D341Med (cell line): ENCODE results near the gene TREML2.
"Not testable (repeated sequence)": the region's sequence is repeated elsewhere in the genome, so short reads cannot be mapped to it uniquely, and the experiment has no call there.

Source experiments
- DNase-seq: peaks from one replicate; pipeline ENCODE4 v3.0.0; 2012; ENCODE audit warnings: low spot score

Gene TREML2

GRCh38 chr6:41208439-41209106 lies 7.6 kb upstream of the TREML2 start:
- DNase-seq = no peak

DNA sequence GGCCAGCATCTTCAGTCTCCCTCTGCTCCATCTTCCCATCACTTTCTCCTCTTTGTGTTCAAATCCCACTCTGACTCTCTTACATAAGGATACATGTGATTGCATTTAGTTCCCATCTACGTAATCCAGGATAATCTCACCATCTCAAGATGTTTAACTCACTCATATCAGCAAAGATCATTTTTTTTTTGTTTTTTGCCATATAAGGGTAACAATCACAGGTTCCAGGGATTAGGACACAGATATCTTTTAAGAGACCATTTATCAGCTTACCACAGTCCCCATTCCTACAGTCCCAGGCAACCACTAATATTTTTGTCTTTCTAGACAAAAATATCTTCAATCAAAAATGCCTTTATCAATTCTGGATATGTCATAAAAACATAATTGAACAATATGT lies 3.2 kb upstream of the TREML2 start:
- no peak for DNase-seq

DNA sequence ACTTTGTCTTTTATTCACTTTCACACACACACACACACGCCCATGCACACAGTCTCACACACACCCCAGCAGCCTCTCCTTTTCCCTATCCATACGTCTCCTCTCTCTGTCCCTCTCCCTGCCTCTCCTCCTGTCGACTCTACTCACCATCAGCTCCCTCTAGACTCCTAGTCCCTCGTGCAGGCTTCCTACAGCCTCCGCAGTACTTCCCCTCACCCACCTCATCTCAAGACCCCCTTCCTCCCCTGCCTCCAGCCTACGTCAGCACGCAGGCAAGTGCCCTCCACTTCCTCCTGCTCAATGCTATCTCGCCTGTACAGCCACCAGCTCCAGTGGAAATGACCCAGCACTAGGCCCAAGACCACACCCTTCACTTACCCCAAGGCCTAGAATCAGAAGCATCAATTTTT lies 820 bp upstream of the TREML2 start:
- DNase-seq = no peak

GRCh38 chr6:41200296-41200900 lies 551 bp downstream of the TREML2 start:
- DNase-seq = no peak

DNA sequence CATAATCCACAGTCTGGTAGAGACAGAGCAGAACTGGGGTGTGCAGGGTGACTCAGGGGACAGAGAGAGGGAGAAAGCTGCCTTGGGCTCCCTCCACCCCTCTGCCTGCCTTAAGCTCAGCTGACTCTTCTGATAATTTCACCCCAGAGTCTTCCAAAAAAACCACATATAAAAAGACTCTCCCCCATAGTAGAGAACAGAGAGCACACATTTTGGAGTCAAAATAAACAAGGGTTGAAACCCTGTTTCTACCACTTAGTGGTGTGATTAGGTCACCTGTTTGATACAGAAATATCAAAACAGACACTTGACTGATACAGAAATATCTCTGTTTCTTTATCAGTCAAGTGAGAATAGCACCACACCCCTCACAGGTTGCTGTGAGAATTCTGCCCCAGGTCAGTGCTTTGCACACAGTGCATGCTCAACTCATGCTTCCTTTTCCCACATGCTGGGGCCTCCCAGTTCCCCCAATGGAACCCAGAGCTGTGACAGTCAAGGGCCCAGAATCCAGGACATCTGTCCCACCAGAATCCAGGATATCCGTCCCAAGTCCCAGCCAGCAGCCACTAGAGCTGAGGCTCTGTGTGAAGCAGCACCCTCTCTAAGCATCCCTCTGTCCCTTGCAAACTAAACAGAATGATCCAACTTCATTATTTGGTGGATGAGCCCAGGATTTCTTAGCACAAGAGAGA lies 1.2 kb downstream of the TREML2 start:
- no peak for DNase-seq

DNA sequence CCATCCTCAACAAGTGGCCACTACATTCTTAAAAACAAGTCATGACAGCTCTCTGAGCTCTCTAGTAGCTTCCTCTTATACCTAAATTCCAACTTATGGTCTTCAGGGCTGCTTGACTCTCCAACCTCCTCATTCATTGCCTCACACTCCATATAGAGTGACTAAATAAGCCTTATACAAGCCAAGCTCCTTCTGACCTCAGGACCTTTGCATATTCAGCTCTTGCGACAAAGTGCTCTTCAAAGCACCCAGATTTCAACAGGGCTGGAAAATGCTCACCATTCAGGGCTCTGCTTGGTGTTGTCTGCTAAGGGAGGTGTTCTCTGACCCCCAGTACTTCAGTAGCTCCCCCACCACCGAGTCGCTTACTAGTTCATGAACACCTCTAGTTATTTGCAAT lies 3.7 kb downstream of the TREML2 start:
- no peak for DNase-seq

- DNase-seq = no peak
Observed at GRCh38 chr6:41194386-41194785, 6.6 kb downstream of the TREML2 start.

DNA sequence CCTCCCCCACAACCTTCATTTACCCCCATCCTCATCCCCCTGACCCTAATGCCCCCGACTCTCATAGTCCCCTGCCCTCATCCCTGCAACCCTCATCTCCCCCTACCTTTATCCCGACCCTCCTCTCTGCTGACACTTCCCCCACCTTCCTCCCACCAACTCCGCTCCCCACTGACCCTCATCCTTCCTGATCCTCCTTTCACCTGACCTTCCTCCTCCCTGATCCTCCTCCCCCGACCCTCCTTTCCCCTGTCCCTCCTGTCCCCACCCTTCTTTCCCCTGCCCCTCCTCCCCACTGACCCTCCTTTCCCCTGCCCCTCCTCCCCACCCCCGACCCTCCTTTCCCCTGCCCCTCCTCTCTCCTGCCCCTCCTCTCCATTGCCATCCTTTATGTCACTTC lies 7.1 kb downstream of the TREML2 start:
- no peak for DNase-seq

- DNase-seq = no peak
Observed at GRCh38 chr6:41193171-41193734, 7.7 kb downstream of the TREML2 start.

- peak; percentile 53 for DNase-seq
Observed at GRCh38 chr6:41191569-41191968, 9.4 kb downstream of the TREML2 start.

GRCh38 chr6:41190791-41191190 lies 10.2 kb downstream of the TREML2 start:
- DNase-seq = no peak

DNA sequence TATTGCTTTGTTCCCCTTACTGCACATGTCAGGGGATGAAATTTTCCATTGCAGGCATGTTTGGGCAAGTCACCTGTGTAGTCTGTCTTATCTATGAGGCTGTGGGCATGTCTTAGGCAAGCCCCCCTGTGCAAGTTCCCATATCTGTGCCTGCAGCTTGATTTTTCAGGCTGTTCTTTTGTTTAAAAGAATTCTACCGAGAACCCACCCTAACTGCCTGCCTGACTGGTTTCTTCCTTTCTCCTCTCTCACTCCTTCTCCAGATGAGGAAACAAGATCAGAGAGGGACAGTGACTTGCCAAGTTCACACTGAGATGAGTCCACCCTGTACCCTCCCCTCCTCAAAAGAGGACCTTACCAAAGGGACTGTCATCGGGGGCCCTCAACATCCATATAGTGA lies 11.0 kb downstream of the TREML2 start:
- DNase-seq = no peak

DNA sequence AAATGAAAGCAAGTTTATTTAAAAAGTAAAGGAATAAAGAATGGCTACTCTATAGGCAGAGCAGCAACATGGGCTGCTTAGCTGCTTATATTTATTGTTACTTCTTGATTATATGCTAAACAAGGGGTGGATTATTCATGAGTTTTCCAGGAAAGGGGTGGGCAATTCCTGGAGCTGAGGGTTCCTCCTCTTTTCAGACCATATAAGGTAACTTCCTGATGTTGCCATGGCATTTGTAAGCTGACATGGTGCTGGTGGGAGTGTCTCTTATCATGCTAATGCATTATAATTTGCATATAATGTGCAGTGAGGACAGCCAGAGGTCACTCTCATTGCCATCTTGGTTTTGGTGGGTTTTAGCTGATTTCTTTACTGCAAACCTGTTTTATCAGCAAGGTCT lies 11.9 kb downstream of the TREML2 start:
- not testable (repeated sequence) for DNase-seq

DNA sequence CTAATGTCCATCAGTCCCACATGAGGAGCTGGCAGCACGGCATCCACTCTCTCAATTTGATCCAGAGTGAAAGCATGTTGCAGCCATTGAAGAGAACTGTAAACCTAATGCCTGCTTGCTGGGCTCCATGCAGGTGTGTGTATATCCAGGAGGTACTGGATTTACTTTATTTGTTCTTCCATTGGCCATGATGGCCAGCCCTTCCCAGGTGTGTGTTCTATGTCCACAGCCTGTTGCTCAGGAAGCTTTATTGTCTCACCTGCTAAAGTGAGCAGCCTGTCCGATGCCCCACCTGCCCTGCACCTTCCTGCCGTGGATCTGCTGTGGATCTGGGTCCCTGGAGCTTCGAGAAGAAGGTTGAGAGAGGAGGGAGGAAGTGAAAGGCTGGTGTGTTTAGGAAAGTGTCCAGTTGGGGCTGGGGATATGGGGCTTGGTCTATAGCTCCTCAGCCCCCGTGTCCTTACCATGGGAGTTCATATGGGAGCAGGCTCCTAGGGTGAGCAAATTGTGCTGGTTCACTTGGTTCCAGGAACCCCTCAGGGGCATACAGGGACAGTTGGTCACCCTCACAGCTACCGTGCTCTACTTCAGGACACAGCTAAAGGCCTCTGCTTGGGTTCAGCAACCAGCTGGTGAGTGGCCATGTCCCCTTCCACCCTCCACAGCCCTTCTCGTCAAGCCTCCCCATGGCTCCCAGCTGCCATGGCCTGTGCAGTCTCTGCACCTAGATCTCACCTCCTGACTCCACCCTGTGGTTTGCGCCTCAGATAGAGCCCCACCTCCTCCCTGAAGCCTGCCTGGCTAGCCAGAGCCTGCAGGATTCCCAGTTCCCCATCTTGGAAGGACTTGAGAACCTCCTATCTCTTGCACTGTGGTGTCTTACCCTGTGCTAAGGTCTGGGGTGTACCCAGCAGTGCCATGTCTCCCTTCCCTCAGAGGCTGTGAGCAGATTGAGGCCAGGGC lies 12.7 kb downstream of the TREML2 start:
- DNase-seq = no peak

- no peak for DNase-seq
Observed at GRCh38 chr6:41186031-41186562, 14.9 kb downstream of the TREML2 start.

DNA sequence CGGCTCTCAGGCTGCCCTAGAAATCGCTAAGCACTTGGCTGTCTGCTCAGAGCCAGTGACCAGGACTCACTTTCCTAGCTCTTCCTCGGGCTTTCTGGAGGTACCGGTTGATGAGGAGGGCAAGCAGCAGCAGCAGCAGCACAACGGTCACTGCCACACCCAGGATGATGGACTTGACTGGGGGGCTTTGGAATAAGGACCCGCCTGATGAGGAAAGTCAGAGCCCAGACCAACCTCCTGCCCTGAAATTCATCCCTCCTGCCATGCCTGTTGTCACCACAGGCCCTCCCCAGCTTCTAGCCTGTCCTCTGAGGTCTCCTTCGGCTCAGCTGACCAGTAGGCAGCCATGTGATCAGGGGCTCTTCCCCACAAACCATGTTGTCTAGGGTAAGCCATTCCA lies 16.2 kb downstream of the TREML2 start:
- DNase-seq = no peak

DNA sequence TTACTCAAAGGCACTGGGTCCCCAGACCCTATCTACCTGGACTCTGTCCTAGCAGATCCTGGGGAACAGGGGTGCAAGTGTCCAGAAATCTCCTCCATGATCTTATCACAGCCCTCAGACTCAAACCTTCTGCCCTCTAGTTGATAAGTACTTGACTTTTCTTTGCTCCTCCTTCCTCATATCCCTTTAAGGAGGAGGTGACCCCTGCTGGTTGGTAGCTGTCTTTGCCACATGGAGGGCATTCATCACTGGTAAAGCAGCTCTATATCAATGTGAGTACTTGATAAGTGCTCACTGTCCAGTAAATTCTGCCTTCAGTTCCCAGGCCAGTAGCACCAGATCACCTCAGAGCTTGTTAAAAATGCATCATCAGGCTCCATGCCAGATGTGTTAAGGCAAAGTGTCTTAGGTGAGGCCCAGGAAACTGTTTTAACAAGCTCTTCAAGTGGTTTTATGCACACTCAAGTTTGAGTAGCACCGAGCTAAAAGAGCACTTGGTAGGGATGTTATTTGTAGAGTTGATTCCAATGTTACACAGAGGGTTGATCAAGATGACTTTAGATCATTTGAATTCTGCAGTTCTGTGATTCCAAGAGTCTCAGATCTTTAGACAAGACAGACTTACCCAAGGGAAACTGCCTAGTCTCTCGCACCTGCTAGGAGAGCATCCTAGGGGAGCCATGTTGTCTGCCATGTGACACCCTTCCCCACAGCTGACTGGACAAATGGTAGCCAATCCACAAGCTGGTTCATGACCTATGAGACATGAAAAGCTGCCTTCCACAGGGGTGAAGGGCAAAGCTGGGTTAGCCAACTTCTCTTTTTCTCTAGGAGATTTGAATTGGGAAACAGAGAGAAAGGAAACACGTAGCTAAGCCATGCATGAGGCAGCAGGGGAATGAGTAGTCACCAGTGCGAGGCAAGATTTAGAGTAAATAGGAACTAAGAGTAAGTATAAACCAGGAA lies 18.6 kb downstream of the TREML2 start:
- peak; percentile 67 for DNase-seq

GRCh38 chr6:41181566-41181965 lies 19.4 kb downstream of the TREML2 start:
- DNase-seq = no peak

DNA sequence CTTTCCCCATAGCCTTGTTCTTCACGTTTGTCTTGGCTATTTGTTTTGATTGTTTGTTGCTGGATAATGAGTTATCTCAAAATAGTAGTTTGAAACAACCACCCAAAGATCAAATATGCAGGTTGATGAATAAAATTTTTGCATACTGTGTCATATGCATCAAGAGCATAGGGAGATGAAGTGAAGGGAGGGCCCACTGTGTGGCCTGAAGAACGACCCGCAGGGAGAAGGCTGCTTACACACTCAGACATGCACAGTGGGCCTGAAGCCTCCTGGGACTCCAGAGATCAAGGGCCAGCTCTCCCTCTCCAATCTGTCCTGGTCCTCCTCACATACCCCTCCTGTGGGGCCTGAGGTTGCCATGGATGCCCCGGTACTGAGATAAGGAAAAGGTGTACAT lies 21.8 kb downstream of the TREML2 start:
- DNase-seq = no peak

- no peak for DNase-seq
Observed at GRCh38 chr6:41177695-41178094, 23.3 kb downstream of the TREML2 start.

DNA sequence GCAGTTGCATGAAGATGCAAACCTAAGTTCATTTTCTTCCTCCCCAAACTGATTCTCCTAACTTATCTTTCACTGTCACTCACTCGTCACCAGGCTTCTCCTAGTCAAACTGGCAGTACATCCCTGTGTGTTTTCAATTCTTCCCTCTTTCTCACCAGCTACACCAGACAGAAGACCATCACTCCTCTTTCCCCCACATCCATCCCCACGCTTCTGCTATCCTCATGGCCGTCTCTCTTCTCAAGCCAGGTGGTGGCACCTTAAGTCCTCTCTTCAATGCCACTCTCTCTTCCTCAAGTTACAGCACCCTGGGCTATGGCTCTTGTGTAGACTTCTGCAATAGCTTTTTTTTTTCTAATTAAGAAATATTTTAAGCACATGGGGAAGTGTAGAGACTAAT lies 23.7 kb downstream of the TREML2 start:
- DNase-seq = no peak
